ENCODE results near the gene PLB1. TPM values are rescaled to one million over a fixed set of nuclear protein-coding genes. Genes with fewer than 3 reads are reported as not detected.

The PLB1 gene
- total RNA-seq, 1 experiment from 2014 or later: 0.44 TPM

DNA sequence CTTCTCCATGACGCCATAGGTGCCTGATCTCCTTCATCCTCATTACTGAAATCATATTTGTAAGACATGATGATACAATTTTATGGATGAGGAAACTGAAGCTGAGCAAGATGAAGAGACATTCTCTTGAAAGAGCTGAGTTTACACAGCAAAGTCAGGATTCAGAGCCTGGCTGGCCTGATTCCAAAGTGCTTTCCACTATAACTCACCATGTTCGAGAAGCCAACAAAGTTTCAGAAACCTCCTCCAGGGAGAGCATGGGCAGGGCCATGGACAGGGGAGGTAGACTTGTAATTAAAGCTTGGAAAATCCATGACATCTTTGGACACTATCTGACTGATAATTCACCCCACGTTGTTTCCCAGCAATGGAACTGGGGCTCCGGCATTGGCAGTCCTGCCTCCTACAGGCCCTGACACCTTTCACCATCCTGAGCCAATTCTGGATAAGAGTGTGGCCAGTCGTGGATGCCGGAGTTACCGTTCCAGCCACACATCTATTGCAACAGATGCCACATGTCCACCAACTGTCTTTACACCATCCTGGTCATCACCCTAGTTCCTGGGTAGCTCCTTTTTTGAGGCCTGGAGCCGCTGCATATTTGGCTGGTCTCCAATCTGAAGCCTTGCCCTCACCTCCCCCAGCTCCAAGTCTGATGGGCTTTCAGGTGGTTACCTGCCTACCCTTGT, 170.8 kb downstream of the PLB1 start:
- no peak overlapping the region for H3K27ac Mint-ChIP-seq
- TF ChIP-seq, protein P1, sequence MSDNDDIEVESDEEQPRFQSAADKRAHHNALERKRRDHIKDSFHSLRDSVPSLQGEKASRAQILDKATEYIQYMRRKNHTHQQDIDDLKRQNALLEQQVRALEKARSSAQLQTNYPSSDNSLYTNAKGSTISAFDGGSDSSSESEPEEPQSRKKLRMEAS (CRISPR knock-in tag; IDR thresholded peaks at IDR 0.05): no peak
- TF ChIP-seq GRHL2 (CRISPR knock-in tag; IDR thresholded peaks at IDR 0.05; ENCODE audit: insufficient replicate concordance, severe bottlenecking): no peak
- TF ChIP-seq NR2C2 (CRISPR knock-in tag; IDR thresholded peaks at IDR 0.05): no peak
- no peak for TF ChIP-seq CREB1 (CRISPR knock-in tag; IDR thresholded peaks at IDR 0.05)
- TF ChIP-seq, protein P2, sequence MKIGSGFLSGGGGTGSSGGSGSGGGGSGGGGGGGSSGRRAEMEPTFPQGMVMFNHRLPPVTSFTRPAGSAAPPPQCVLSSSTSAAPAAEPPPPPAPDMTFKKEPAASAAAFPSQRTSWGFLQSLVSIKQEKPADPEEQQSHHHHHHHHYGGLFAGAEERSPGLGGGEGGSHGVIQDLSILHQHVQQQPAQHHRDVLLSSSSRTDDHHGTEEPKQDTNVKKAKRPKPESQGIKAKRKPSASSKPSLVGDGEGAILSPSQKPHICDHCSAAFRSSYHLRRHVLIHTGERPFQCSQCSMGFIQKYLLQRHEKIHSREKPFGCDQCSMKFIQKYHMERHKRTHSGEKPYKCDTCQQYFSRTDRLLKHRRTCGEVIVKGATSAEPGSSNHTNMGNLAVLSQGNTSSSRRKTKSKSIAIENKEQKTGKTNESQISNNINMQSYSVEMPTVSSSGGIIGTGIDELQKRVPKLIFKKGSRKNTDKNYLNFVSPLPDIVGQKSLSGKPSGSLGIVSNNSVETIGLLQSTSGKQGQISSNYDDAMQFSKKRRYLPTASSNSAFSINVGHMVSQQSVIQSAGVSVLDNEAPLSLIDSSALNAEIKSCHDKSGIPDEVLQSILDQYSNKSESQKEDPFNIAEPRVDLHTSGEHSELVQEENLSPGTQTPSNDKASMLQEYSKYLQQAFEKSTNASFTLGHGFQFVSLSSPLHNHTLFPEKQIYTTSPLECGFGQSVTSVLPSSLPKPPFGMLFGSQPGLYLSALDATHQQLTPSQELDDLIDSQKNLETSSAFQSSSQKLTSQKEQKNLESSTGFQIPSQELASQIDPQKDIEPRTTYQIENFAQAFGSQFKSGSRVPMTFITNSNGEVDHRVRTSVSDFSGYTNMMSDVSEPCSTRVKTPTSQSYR (CRISPR knock-in tag; IDR thresholded peaks at IDR 0.05): no peak
- no peak for TF ChIP-seq ZNF232 (CRISPR knock-in tag; IDR thresholded peaks at IDR 0.05)
- TF ChIP-seq, protein P3, sequence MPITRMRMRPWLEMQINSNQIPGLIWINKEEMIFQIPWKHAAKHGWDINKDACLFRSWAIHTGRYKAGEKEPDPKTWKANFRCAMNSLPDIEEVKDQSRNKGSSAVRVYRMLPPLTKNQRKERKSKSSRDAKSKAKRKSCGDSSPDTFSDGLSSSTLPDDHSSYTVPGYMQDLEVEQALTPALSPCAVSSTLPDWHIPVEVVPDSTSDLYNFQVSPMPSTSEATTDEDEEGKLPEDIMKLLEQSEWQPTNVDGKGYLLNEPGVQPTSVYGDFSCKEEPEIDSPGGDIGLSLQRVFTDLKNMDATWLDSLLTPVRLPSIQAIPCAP (CRISPR knock-in tag; IDR thresholded peaks at IDR 0.05): no peak
- no peak for TF ChIP-seq TCF7 (CRISPR knock-in tag; IDR thresholded peaks at IDR 0.05; ENCODE audit: low read depth)
- TF ChIP-seq NR3C1 (CRISPR knock-in tag; conservative IDR thresholded peaks at IDR 0.05; ENCODE audit: low read depth): no peak
- TF ChIP-seq EMX1 (CRISPR knock-in tag; IDR thresholded peaks at IDR 0.05): no peak
- no peak for TF ChIP-seq MYBL2 (CRISPR knock-in tag; IDR thresholded peaks at IDR 0.05)
- no peak for TF ChIP-seq FOXP1 (CRISPR knock-in tag; IDR thresholded peaks at IDR 0.05; ENCODE audit: borderline replicate concordance)
- TF ChIP-seq SMAD4 (CRISPR knock-in tag; IDR thresholded peaks at IDR 0.05): no peak
- TF ChIP-seq ESRRA (CRISPR knock-in tag; IDR thresholded peaks at IDR 0.05; ENCODE audit: borderline replicate concordance): no peak
- no peak for TF ChIP-seq TP53 (CRISPR knock-in tag; IDR thresholded peaks at IDR 0.05)
- TF ChIP-seq PRRX2 (CRISPR knock-in tag; IDR thresholded peaks at IDR 0.05): no peak
- TF ChIP-seq RELA (CRISPR knock-in tag; IDR thresholded peaks at IDR 0.05; ENCODE audit: borderline replicate concordance): no peak
- TF ChIP-seq, protein P4, sequence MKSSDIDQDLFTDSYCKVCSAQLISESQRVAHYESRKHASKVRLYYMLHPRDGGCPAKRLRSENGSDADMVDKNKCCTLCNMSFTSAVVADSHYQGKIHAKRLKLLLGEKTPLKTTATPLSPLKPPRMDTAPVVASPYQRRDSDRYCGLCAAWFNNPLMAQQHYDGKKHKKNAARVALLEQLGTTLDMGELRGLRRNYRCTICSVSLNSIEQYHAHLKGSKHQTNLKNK (CRISPR knock-in tag; IDR thresholded peaks at IDR 0.05): no peak
- TF ChIP-seq, protein P5, sequence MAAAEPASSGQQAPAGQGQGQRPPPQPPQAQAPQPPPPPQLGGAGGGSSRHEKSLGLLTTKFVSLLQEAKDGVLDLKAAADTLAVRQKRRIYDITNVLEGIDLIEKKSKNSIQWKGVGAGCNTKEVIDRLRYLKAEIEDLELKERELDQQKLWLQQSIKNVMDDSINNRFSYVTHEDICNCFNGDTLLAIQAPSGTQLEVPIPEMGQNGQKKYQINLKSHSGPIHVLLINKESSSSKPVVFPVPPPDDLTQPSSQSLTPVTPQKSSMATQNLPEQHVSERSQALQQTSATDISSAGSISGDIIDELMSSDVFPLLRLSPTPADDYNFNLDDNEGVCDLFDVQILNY (CRISPR knock-in tag; IDR thresholded peaks at IDR 0.05): no peak
- TF ChIP-seq, protein P6, sequence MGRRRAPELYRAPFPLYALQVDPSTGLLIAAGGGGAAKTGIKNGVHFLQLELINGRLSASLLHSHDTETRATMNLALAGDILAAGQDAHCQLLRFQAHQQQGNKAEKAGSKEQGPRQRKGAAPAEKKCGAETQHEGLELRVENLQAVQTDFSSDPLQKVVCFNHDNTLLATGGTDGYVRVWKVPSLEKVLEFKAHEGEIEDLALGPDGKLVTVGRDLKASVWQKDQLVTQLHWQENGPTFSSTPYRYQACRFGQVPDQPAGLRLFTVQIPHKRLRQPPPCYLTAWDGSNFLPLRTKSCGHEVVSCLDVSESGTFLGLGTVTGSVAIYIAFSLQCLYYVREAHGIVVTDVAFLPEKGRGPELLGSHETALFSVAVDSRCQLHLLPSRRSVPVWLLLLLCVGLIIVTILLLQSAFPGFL (CRISPR knock-in tag; IDR thresholded peaks at IDR 0.05; ENCODE audit: borderline replicate concordance): no peak
- no peaks in the 10 kb centered on the region for H3K36me3 Mint-ChIP-seq
- no peak for DNase-seq (ENCODE audit: low spot score)
- ChIA-PET POLR2A (no interaction called here), CTCF (no interaction called here)
- H3K4me3 Mint-ChIP-seq: no peak overlapping the region
- peaks cover under 1% of the 10 kb centered on the region for H3K9me3 Mint-ChIP-seq
- no peak for ATAC-seq
- H3K27me3 Mint-ChIP-seq (ENCODE audit: low read depth): peaks cover 5% of the 10 kb centered on the region
- H3K4me1 Mint-ChIP-seq: peaks cover 8% of the 10 kb centered on the region

DNA sequence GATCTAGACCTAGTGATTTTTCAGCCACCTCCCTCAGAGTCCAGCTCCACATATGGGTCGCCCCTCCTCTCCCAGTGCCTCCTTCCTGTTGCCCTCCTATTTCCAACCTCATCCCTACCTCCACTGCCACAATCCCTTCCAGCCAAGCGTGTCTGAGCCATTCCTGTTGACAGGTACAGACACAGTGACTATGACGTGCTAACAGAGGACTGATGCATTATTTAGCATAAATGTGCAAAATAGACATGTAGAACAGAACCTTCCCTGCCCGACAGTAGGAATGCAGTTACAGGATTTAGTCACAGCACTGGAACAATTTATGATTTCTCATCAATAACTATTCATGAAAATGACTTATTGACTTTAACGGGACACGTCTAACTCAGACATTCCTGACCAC, 171.4 kb downstream of the PLB1 start:
- DNase-seq (ENCODE audit: low spot score): no peak
- ChIA-PET POLR2A (no interaction called here), CTCF (no interaction called here)
- no peak for ATAC-seq
- Mint-ChIP-seq H3K27me3 (ENCODE audit: low read depth) (peaks cover 5% of the 10 kb centered on the region), H3K4me1 (peaks cover 8% of the 10 kb centered on the region), H3K9me3 (peaks cover 3% of the 10 kb centered on the region), H3K4me3 (no peak overlapping the region), H3K27ac (no peak overlapping the region), H3K36me3 (no peaks in the 10 kb centered on the region)
- TF ChIP-seq TCF7 (CRISPR knock-in tag; IDR thresholded peaks at IDR 0.05; ENCODE audit: low read depth) (no peak), IRF2 (CRISPR knock-in tag; IDR thresholded peaks at IDR 0.05; ENCODE audit: borderline replicate concordance, low read depth) (no peak), GRHL2 (CRISPR knock-in tag; IDR thresholded peaks at IDR 0.05; ENCODE audit: insufficient replicate concordance, severe bottlenecking) (no peak), SOX15 (CRISPR knock-in tag; IDR thresholded peaks at IDR 0.05) (no peak), FOXP1 (CRISPR knock-in tag; IDR thresholded peaks at IDR 0.05; ENCODE audit: borderline replicate concordance) (no peak), ZNF263 (CRISPR knock-in tag; IDR thresholded peaks at IDR 0.05; ENCODE audit: low read depth) (no peak), ZBTB21 (CRISPR knock-in tag; IDR thresholded peaks at IDR 0.05; ENCODE audit: borderline replicate concordance) (no peak), HMGA2 (CRISPR knock-in tag; IDR thresholded peaks at IDR 0.05) (no peak)
- TF ChIP-seq, protein P1 (CRISPR knock-in tag; IDR thresholded peaks at IDR 0.05): no peak
- TF ChIP-seq, protein P4 (CRISPR knock-in tag; IDR thresholded peaks at IDR 0.05): no peak
- TF ChIP-seq, protein P6 (CRISPR knock-in tag; IDR thresholded peaks at IDR 0.05; ENCODE audit: borderline replicate concordance): no peak
- TF ChIP-seq, protein P5 (CRISPR knock-in tag; IDR thresholded peaks at IDR 0.05): no peak
